ENCODE measurements around the gene MPV17L.
"Not testable (repeated sequence)": the region's sequence is repeated elsewhere in the genome, so short reads cannot be mapped to it uniquely, and the experiment has no call there.

MPV17L gene

DNA sequence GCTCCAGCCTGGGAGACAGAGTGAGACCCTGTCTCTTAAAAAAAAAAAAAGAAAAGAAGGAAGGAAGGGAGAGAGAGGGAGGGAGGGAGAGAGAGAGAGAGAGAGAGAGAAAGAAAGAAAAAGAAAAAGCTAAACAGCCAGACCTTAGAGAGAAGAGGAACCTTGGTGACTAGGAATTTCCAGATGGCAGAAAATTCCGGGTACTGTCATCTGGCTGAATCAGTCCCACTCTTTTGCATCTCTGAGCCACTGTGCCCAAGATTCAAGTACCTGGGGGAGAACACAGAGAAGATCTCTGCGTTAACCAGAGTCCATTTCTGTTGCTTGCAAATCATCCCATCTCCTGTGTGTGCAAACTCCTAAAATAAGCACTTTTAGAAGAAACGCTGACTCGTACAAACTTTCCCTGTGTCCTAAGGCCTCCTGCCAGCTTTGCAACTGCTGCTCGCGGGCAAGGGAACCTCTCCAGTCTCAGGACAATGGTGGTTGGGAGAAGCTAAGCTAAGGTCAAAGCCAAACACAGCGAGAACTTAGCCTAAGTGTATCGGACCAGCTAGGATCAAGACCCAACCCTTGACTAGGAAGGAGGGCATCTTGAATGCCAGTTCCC, 56.8 kb downstream of the MPV17L start:
- DNase-seq (ENCODE audit: low read depth): no peak

DNA sequence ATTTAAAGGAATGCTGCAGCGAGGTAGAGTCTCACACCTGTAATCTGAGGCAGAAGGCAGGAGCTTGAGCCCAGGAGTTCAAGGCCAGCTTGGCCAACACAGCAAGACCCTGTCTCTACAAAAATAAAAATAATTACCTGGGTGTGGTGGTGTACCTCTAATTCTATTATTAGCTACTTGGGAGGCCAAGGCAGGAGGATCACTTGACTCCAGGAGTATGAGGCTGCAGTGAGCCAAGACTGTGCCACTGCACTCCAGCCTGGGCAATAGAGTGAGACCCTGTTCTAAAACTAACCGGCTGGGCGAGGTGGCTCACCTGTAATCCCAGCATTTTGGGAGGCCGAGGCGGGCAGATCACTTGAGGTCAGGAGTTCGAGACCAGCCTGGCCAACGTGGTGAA, 57.7 kb downstream of the MPV17L start:
- DNase-seq (ENCODE audit: low read depth): not testable (repeated sequence)

DNA sequence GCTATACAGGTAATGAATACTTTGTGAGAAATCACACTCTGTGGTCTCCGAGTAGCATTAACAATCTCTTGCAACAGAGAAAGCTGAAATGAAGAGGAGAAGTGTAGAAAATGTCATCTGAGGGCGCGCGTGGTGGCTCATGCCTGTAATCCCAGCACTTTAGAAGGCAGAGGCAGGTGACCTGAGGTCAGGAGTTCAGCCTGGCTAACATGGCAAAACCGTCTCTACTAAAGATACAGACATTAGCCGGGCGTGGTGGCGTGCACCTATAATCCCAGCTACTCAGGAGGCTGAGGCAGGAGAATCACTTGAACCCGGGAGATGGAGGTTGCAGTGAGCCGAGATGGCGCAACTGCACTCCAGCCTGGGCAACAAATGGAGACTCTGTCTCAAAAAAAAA, 59.4 kb downstream of the MPV17L start:
- not testable (repeated sequence) for DNase-seq (ENCODE audit: low read depth)

DNA sequence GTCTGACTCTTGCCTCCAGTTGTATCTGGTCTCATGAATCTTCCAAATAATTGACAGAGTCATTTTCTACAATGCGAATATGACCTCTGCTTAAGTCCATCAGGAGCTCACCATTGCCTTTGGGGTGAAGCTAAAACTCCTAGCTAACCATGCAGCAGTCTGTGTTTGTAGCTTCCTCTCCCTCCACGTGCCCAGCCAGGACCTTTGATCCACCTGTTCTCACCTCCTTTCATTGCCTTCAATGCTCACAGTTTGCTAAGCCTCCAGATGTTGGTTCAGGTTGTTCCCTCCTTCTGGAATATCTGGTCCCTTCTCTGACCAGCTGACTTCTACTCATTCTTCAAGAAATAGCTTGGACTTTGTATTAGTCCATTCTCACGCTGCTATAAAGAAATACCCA, 61.8 kb downstream of the MPV17L start:
- no peak for DNase-seq (ENCODE audit: low read depth)

DNA sequence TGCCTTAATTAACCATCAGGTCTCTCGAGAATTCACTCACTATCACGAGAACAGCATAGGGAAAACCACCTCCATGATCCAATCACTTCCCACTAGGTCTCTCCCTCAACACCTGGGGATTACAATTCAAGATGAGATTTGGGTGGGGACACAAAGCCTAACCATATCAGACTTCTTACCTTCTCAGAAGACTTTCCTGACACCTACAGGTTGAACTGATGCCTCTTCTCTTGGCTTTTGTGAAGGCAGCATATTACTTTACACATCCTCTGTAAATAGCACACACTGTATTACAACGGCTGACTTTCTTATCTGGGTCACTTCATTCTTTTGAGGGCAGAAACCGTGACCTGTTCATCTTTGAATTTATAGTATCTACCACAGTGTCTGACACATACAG, 62.4 kb downstream of the MPV17L start:
- no peak for DNase-seq (ENCODE audit: low read depth)

DNA sequence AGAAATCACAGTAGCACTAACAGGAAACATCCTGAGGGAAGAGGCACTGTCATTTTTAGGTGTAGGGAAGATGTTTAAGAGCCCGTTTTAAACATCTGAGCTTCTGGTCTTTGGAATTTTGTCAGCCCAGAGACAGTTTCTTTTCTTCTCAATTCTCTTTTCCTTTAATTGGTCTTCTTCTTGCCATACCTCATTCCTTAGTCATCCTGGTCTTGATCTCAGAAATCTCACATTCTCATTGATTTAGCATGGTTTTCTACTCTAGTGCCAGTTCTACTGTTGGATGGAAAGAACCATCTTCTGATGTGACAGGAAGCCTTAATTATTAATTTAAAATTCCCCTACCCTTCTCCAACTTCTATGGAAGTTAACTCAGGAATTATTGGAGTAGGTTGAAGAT, 64.2 kb downstream of the MPV17L start:
- DNase-seq (ENCODE audit: low read depth): no peak

DNA sequence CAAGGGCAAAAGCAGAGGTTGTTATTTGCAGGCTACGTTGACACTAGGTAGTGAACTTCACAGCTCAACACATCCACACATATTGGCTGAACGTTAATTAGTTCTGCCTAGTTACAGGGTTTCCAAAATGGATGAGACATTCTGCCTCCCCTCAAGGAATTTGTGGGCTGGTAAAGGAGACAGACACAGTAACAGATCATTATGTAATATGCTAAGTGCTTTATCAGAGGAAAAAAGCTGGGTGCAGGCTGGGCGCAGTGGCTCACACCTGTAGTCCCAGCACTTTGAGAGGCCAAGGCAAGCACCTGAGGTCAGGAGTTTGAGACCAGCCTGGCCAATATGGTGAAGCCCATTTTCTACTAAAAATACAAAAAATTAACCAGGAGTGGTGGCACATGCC, 65.0 kb downstream of the MPV17L start:
- DNase-seq (ENCODE audit: low read depth): no peak

DNA sequence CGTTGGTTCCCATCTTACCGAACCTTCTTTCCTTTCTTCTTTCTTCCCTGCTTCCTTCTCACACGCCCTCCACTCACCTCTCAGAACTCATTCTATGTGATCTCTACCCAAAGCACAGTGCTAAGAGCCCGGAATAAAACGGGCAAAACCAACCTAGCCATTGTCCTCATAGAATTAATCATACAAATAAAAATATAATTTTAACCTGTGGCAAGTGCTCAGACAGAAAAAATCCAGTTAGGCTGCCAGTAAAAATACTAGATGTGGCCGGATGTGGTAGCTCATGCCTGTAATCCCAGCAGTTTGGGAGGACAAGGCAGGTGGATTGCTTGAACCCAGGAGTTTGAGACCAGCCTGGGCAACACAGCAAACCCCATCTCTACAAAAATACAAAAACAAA, 65.8 kb downstream of the MPV17L start:
- DNase-seq (ENCODE audit: low read depth): no peak
